HG03521 (cell line): ENCODE results near the gene C1orf74.
A peak's percentile ranks its signal among the peaks of the same experiment; 100 is the strongest.

ENCODE experiments used
- ATAC-seq: cut with Tn5 transposase; IDR thresholded peaks from one replicate; pipeline ENCODE4 v1.9.1; 2021; ENCODE audit warnings: mild to moderate bottlenecking, moderate library complexity; ENCODE audit not compliant: unreplicated experiment

Gene C1orf74

GRCh38 chr1:209747580-209748262, 36.6 kb downstream of the C1orf74 start:
- ATAC-seq: peak; percentile 86

- no peak for ATAC-seq
These were observed 37.8 kb downstream of the C1orf74 start for GRCh38 chr1:209746451-209747165.

GRCh38 chr1:209743145-209743482, 41.2 kb downstream of the C1orf74 start:
- no peak for ATAC-seq

GRCh38 chr1:209742409-209743144, 41.8 kb downstream of the C1orf74 start:
- ATAC-seq: no peak

GRCh38 chr1:209741889-209742288, 42.5 kb downstream of the C1orf74 start:
- no peak for ATAC-seq

- no peak for ATAC-seq
These were observed 43.2 kb downstream of the C1orf74 start for GRCh38 chr1:209741193-209741592.

GRCh38 chr1:209738270-209738669, 46.1 kb downstream of the C1orf74 start:
- no peak for ATAC-seq

GRCh38 chr1:209737118-209737505, 47.2 kb downstream of the C1orf74 start:
- no peak for ATAC-seq

- ATAC-seq: no peak
These were observed 47.8 kb downstream of the C1orf74 start for GRCh38 chr1:209736490-209737117.

- ATAC-seq: no peak
These were observed 50.8 kb downstream of the C1orf74 start for GRCh38 chr1:209733409-209734192.

GRCh38 chr1:209732725-209733124, 51.6 kb downstream of the C1orf74 start:
- ATAC-seq: no peak

- no peak for ATAC-seq
These were observed 54.9 kb downstream of the C1orf74 start for GRCh38 chr1:209729436-209729835.
